DND-41 (cell line): ENCODE measurements around the gene PTGER1.
A peak's percentile ranks its signal among the peaks of the same experiment; 100 is the strongest.

Experiments used
- ATAC-seq: fragments of 200-7000 bp; cut with Tn5 transposase; 3 replicates; pipeline ENCODE4 v1.9.1; 2021; ENCODE audit warnings: low read depth; ENCODE audit not compliant: insufficient read depth
- DNase-seq: peaks from one replicate; pipeline ENCODE4 v3.0.0-alpha.2; 2020
- H2AFZ ChIP-seq: 2 replicates; pipeline ENCODE4 v1.6.0; 2012; ENCODE audit warnings: low read depth, low read length
- H3K27ac ChIP-seq: 2 replicates; pipeline ENCODE4 v1.5.1; 2012; ENCODE audit warnings: low read length, inconsistent platforms
- H3K27me3 ChIP-seq: fragments of 200-600 bp; sonication (generic); 2 replicates; pipeline ENCODE4 v1.6.0; 2012; ENCODE audit warnings: low read length, mild to moderate bottlenecking, inconsistent platforms; ENCODE audit not compliant: insufficient read depth, poor library complexity
- H3K36me3 ChIP-seq: 2 replicates; pipeline ENCODE4 v1.5.1; 2012; ENCODE audit warnings: low read length, inconsistent platforms; ENCODE audit not compliant: insufficient read depth
- H3K4me1 ChIP-seq: 2 replicates; pipeline ENCODE4 v1.5.1; 2012; ENCODE audit warnings: mild to moderate bottlenecking, low read length; ENCODE audit not compliant: insufficient read depth
- H3K4me2 ChIP-seq: 2 replicates; pipeline ENCODE4 v1.6.0; 2012; ENCODE audit warnings: mild to moderate bottlenecking, moderate library complexity, low read length, inconsistent platforms; ENCODE audit not compliant: insufficient read depth
- H3K4me3 ChIP-seq, 2 experiments: fragments of 200-600 bp in 1 of 2; shearing (Covaris generic) in 1 of 2; 2 replicates each; pipeline ENCODE4 v1.5.1; 2012 to 2016; ENCODE audit warnings: inconsistent platforms in 2 of 2, low read length in 2 of 2, mild to moderate bottlenecking in 2 of 2, low read depth in 1 of 2, moderate library complexity in 1 of 2
- H3K79me2 ChIP-seq: 2 replicates; pipeline ENCODE4 v1.6.0; 2012; ENCODE audit warnings: low read length, inconsistent platforms; ENCODE audit not compliant: insufficient read depth
- H3K9ac ChIP-seq: 2 replicates; pipeline ENCODE4 v1.6.0; 2012; ENCODE audit warnings: low read depth, mild to moderate bottlenecking, inconsistent platforms, low read length, moderate library complexity
- H3K9me3 ChIP-seq: 2 replicates; pipeline ENCODE4 v1.5.1; 2012; ENCODE audit warnings: low read length, moderate library complexity, mild to moderate bottlenecking, inconsistent platforms; ENCODE audit not compliant: insufficient read depth, severe bottlenecking
- H4K20me1 ChIP-seq: 2 replicates; pipeline ENCODE4 v1.6.0; 2012; ENCODE audit warnings: low read length; ENCODE audit not compliant: insufficient read depth
- CTCF ChIP-seq: IDR thresholded peaks from 2 replicates; pipeline ENCODE4 v1.5.1; 2012; ENCODE audit warnings: borderline replicate concordance, low read length, moderate library complexity, mild to moderate bottlenecking; ENCODE audit not compliant: poor library complexity, severe bottlenecking; ENCODE audit errors: extremely low read depth
- EZH2 ChIP-seq: IDR thresholded peaks from 3 replicates; pipeline ENCODE4 v1.6.1; 2012; ENCODE audit warnings: borderline replicate concordance, low read depth, mild to moderate bottlenecking, moderate library complexity, low read length, inconsistent platforms; ENCODE audit not compliant: severe bottlenecking

PTGER1 gene

GRCh38 chr19:14503285-14503684, 28.1 kb upstream of the PTGER1 start:
- Histone ChIP-seq H3K9me3 (no peaks in the 10 kb centered on the region), H3K9ac (no peak overlapping the region), H4K20me1 (no peaks in the 10 kb centered on the region), H3K36me3 (no peaks in the 10 kb centered on the region), H3K4me1 (peaks cover 25% of the 10 kb centered on the region), H3K4me2 (no peak overlapping the region), H3K4me3 (no peak overlapping the region), H3K27me3 (no peaks in the 10 kb centered on the region), H2AFZ (no peak overlapping the region), H3K79me2 (no peaks in the 10 kb centered on the region), H3K27ac (no peak overlapping the region)
- no peak for DNase-seq
- ATAC-seq: no peak
- TF ChIP-seq EZH2 (no peak), CTCF (no peak)

GRCh38 chr19:14502334-14503092, 27.4 kb upstream of the PTGER1 start:
- H2AFZ ChIP-seq: no peak overlapping the region
- H3K9ac ChIP-seq: no peak overlapping the region
- no peak for ATAC-seq
- H3K27ac ChIP-seq: no peak overlapping the region
- TF ChIP-seq CTCF: no peak
- TF ChIP-seq EZH2: no peak
- no peak overlapping the region for H3K4me3 ChIP-seq
- H3K27me3 ChIP-seq: no peaks in the 10 kb centered on the region
- H3K79me2 ChIP-seq: no peaks in the 10 kb centered on the region
- H3K9me3 ChIP-seq: no peaks in the 10 kb centered on the region
- no peak overlapping the region for H3K4me2 ChIP-seq
- H3K36me3 ChIP-seq: no peaks in the 10 kb centered on the region
- no peak for DNase-seq
- no peaks in the 10 kb centered on the region for H4K20me1 ChIP-seq
- peaks cover 23% of the 10 kb centered on the region for H3K4me1 ChIP-seq

GRCh38 chr19:14497228-14497921, 22.2 kb upstream of the PTGER1 start:
- Histone ChIP-seq H3K4me2 (peak overlapping the region; percentile 76), H3K79me2 (peaks cover 14% of the 10 kb centered on the region), H4K20me1 (peaks cover 7% of the 10 kb centered on the region; the same call in 1 of the 2 replicates), H3K9ac (peak overlapping the region; percentile 54; the same call in 1 of the 2 replicates), H3K27me3 (no peaks in the 10 kb centered on the region), H2AFZ (peak overlapping the region; percentile 68), H3K4me3 (0 out of 4 replicates have a peak overlapping the region, but pooled peaks of 1 of the 2 experiments have one; percentile 62), H3K36me3 (peaks cover 7% of the 10 kb centered on the region), H3K4me1 (peaks cover 28% of the 10 kb centered on the region), H3K9me3 (no peaks in the 10 kb centered on the region), H3K27ac (peak overlapping the region; percentile 17; the same call in 1 of the 2 replicates)
- no peak for ATAC-seq
- no peak for DNase-seq
- TF ChIP-seq EZH2: no peak
- TF ChIP-seq CTCF: no peak
